ENCODE results near the gene SLC25A42. TPM values are rescaled to one million over a fixed set of nuclear protein-coding genes. Genes with fewer than 3 reads are reported as not detected.

The SLC25A42 gene
- total and polyA plus RNA-seq, 2 of the 13 experiments (the other 11 are each of a cell fraction or from before 2014, with no cell fraction given), result 12.8 to 18.3 TPM

DNA sequence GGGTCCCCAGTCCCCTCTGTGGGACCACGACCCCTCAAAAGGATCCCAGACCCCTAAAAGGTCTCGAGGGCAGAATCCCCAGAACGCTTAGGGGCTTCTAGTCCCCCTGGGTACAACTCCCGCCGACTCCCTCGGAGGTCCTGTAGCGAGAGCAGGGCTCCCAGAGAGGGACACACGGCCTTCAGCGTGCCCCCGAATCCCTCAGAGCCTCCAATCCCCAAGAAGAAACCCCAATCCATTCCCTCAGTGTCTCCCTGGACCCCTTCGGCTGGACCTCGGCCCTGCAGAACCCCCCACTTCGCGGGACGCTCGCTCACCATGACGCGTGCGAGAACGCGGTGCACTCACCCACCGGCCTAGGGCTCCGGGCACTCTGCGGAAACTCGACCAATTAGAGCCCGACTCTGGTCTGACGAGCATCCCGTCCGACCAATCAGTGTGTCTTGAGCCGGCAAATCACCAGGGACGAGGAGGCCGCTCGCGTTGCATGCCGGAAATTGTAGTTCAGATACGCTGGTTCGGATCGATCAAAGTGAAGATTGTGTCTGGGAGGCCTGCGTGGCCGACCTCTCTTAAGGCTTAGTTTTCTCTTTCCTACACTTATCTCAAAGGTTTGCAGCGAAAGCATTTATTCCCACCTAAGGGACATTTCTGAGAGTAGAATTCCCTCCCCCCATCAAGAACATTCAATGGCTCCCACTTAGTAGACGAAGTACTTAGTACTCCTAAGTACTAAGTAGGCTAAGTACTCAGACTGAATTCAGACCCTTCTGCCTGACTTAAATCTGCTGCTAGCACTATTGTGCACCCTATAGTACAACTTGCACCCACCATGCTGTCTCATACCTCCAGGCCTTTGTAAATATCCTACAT, 74.6 kb downstream of the SLC25A42 start, which contains the start of gene TMEM161A (continued):
- TF ChIP-seq, protein P1, sequence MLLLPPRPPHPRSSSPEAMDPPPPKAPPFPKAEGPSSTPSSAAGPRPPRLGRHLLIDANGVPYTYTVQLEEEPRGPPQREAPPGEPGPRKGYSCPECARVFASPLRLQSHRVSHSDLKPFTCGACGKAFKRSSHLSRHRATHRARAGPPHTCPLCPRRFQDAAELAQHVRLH (CRISPR knock-in tag; IDR thresholded peaks at IDR 0.05; ENCODE audit: borderline replicate concordance, low read depth), result peak; percentile 73; the same call in 1 of the 2 replicates
- TF ChIP-seq ZNF761 (CRISPR knock-in tag; conservative IDR thresholded peaks at IDR 0.05), result no peak
- no peak for TF ChIP-seq ZNF674 (CRISPR knock-in tag; IDR thresholded peaks at IDR 0.05; ENCODE audit: low read depth)
- no peak; the same call in none of the 2 replicates for TF ChIP-seq ZNF598 (CRISPR knock-in tag; IDR thresholded peaks at IDR 0.05; ENCODE audit: borderline replicate concordance)
- TF ChIP-seq NCOA5 (CRISPR knock-in tag; IDR thresholded peaks at IDR 0.05), result no peak
- peak; percentile 37 for TF ChIP-seq SKI (IDR thresholded peaks at IDR 0.05; ENCODE audit: partially characterized antibody)
- peak; percentile 66; the same call in 1 of the 2 replicates for TF ChIP-seq RFXANK (CRISPR knock-in tag; IDR thresholded peaks at IDR 0.05)
- peak; percentile 79; the same call in 1 of the 2 replicates for TF ChIP-seq ZNF704 (CRISPR knock-in tag; IDR thresholded peaks at IDR 0.05; ENCODE audit: borderline replicate concordance)
- TF ChIP-seq FOXC1 (CRISPR knock-in tag; IDR thresholded peaks at IDR 0.05; ENCODE audit: borderline replicate concordance), result no peak
- TF ChIP-seq CSRNP1 (CRISPR knock-in tag; IDR thresholded peaks at IDR 0.05), result no peak
- TF ChIP-seq RFX3 (CRISPR knock-in tag; IDR thresholded peaks at IDR 0.05), result no peak
- no peak for TF ChIP-seq MATR3 (CRISPR knock-in tag; IDR thresholded peaks at IDR 0.05)
- peak; percentile 99 for TF ChIP-seq THAP11 (CRISPR knock-in tag; IDR thresholded peaks at IDR 0.05)
- no peak for TF ChIP-seq HOXA9 (CRISPR knock-in tag; IDR thresholded peaks at IDR 0.05; ENCODE audit: borderline replicate concordance)
- peak; percentile 81 for TF ChIP-seq PHF8 (CRISPR knock-in tag; IDR thresholded peaks at IDR 0.05)
- TF ChIP-seq KAT8 (CRISPR knock-in tag; IDR thresholded peaks at IDR 0.05), result peak; percentile 72
- TF ChIP-seq ZGPAT (CRISPR knock-in tag; IDR thresholded peaks at IDR 0.05), result peak; percentile 47; the same call in 1 of the 2 replicates
- no peak for TF ChIP-seq ZNF382 (CRISPR knock-in tag; IDR thresholded peaks at IDR 0.05; ENCODE audit: borderline replicate concordance)
- TF ChIP-seq ZNF343 (CRISPR knock-in tag; IDR thresholded peaks at IDR 0.05), result no peak
- no peak for TF ChIP-seq PRDM4 (CRISPR knock-in tag; IDR thresholded peaks at IDR 0.05; ENCODE audit: borderline replicate concordance)
- TF ChIP-seq PAX8 (CRISPR knock-in tag; IDR thresholded peaks at IDR 0.05; ENCODE audit: borderline replicate concordance), result no peak
- TF ChIP-seq SIX4 (CRISPR knock-in tag; IDR thresholded peaks at IDR 0.05), result no peak
- no peak for TF ChIP-seq ZNF564 (CRISPR knock-in tag; IDR thresholded peaks at IDR 0.05)

Measured in HepG2 (cell line).